G401 (cell line): ENCODE data around the gene KCP. TPM values are rescaled to one million over a fixed set of nuclear protein-coding genes. Genes with fewer than 3 reads are reported as not detected.

ENCODE experiments used
- DNase-seq: peaks from one replicate; pipeline ENCODE4 v3.0.0-alpha.2; 2015; ENCODE audit warnings: low spot score
- in situ Hi-C: cut with HindIII; loops from 2 replicates; pipeline ENCODE4 v1.10.0; 2016; ENCODE audit warnings: low sequenced_read_pairs, mixed read lengths
- total RNA-seq: library from RNA; depleted of rRNA; stranded (reverse); fragments of >200 nt; shearing (Covaris generic); gene quantifications from 2 replicates; pipeline ENCODE4 v1.2.3, GENCODE V29; 2014

KCP gene
- total RNA-seq, 1 experiment from 2014 or later = 4.7 TPM

- no peak for DNase-seq
- in situ Hi-C loops = no loop called here
Observed at GRCh38 chr7:128835790-128836641, 74.5 kb downstream of the KCP start.

- no peak for DNase-seq
- in situ Hi-C loops = no loop called here
Observed at GRCh38 chr7:128835231-128835751, 75.2 kb downstream of the KCP start.

GRCh38 chr7:128833946-128834325 lies 76.6 kb downstream of the KCP start:
- in situ Hi-C loops = no loop called here
- DNase-seq = no peak

- no peak for DNase-seq
Observed at GRCh38 chr7:128833148-128833945, 77.2 kb downstream of the KCP start.

GRCh38 chr7:128832880-128833147 lies 77.7 kb downstream of the KCP start:
- in situ Hi-C loops = no loop called here
- DNase-seq = no peak

More at GRCh38 chr7:128833148-128833945, 77.2 kb downstream of the KCP start:
- in situ Hi-C loops = no loop called here

GRCh38 chr7:128831994-128832879 lies 78.3 kb downstream of the KCP start:
- in situ Hi-C loops = no loop called here

GRCh38 chr7:128831178-128831993 lies 79.1 kb downstream of the KCP start:
- DNase-seq = peak; percentile 40
- in situ Hi-C loops = no loop called here

More at GRCh38 chr7:128831994-128832879, 78.3 kb downstream of the KCP start:
- no peak for DNase-seq

GRCh38 chr7:128830231-128831177 lies 80.0 kb downstream of the KCP start, which contains the start of gene FLNC:
FLNC (plus strand) TSS chr7:128830406; CDS start chr7:128830638, 232 bp downstream.
- in situ Hi-C loops = no loop called here
- DNase-seq = no peak

- DNase-seq = no peak
- in situ Hi-C loops = no loop called here
Observed at GRCh38 chr7:128829391-128830166, 80.9 kb downstream of the KCP start.

GRCh38 chr7:128827971-128828711 lies 82.4 kb downstream of the KCP start:
- in situ Hi-C loops = no loop called here
- no peak for DNase-seq

- DNase-seq = no peak
- in situ Hi-C loops = no loop called here
Observed at GRCh38 chr7:128827248-128827958, 83.1 kb downstream of the KCP start.

GRCh38 chr7:128826916-128827247 lies 83.6 kb downstream of the KCP start:
- in situ Hi-C loops = no loop called here
- no peak for DNase-seq
